NB4 (cell line): Measurements from ENCODE around the gene ERVK3-1.

ENCODE experiments used
- CTCF ChIP-seq: IDR thresholded peaks from one replicate; pipeline ENCODE4 v1.5.1; 2012; ENCODE audit warnings: low read depth, low read length
- MAX ChIP-seq: IDR thresholded peaks from 2 replicates; pipeline ENCODE4 v1.6.1; 2011; ENCODE audit warnings: low read depth, low read length
- POLR2A ChIP-seq: IDR thresholded peaks from 2 replicates; pipeline ENCODE4 v1.6.1; 2011; ENCODE audit warnings: mild to moderate bottlenecking; ENCODE audit not compliant: insufficient read length; ENCODE audit errors: extremely low read depth

GRCh38 chr19:58279042-58279924, 25.9 kb upstream of the ERVK3-1 start:
- TF ChIP-seq CTCF (no peak), POLR2A (no peak), MAX (no peak)
